Uterus (tissue), 2 donors: ENCODE measurements around the gene FAM227B.

Source experiments
- CTCF ChIP-seq, 4 experiments: fragments of 200-600 bp in 2 of 4; fragments of 450-650 bp in 2 of 4; sonication (generic) in 2 of 4; IDR thresholded peaks; one replicate each; pipeline ENCODE4 v1.5.1; 2016 to 2019; ENCODE audit warnings: antibody characterized with exemption in 4 of 4, mild to moderate bottlenecking in 2 of 4, moderate library complexity in 1 of 4
- POLR2A ChIP-seq, 2 donors: fragments of 450-650 bp; IDR thresholded peaks; one replicate each; pipeline ENCODE4 v1.6.1; 2016; ENCODE audit warnings: antibody characterized with exemption in 2 of 2, mild to moderate bottlenecking in 1 of 2, moderate library complexity in 1 of 2

GRCh38 chr15:49290191-49290590 lies 330.4 kb downstream of the FAM227B start:
- TF ChIP-seq CTCF (IDR thresholded peaks at IDR 0.05) (no peak), POLR2A (IDR thresholded peaks at IDR 0.05) (no peak)
